ENCODE data around the gene RAB37. TPM values are rescaled to one million over a fixed set of nuclear protein-coding genes. Genes with fewer than 3 reads are reported as not detected.

Gene RAB37
- total RNA-seq, 1 donor from 2014 or later: 2.5 TPM

- H3K4me3 Mint-ChIP-seq (ENCODE audit: unreplicated experiment): no peak overlapping the region
- H3K27me3 Mint-ChIP-seq (ENCODE audit: unreplicated experiment): peaks cover 13% of the 10 kb centered on the region
- H3K9me3 Mint-ChIP-seq (ENCODE audit: unreplicated experiment): no peaks in the 10 kb centered on the region
- no peak for DNase-seq (ENCODE audit: low spot score)
- peaks cover 3% of the 10 kb centered on the region for H3K4me1 Mint-ChIP-seq (ENCODE audit: unreplicated experiment)
- peaks cover 7% of the 10 kb centered on the region for H3K36me3 Mint-ChIP-seq (ENCODE audit: low read depth, unreplicated experiment)
- no peak for TF ChIP-seq CTCF (IDR thresholded peaks at IDR 0.05; ENCODE audit: unreplicated experiment)
- H3K27ac Mint-ChIP-seq (ENCODE audit: unreplicated experiment): no peak overlapping the region
Measured at GRCh38 chr17:74764751-74765286, 27.8 kb downstream of the RAB37 start.

- TF ChIP-seq CTCF (IDR thresholded peaks at IDR 0.05; ENCODE audit: unreplicated experiment): no peak
- Mint-ChIP-seq H3K4me1 (ENCODE audit: unreplicated experiment) (no peaks in the 10 kb centered on the region), H3K27me3 (ENCODE audit: unreplicated experiment) (peaks cover 8% of the 10 kb centered on the region), H3K9me3 (ENCODE audit: unreplicated experiment) (no peaks in the 10 kb centered on the region), H3K27ac (ENCODE audit: unreplicated experiment) (no peak overlapping the region), H3K36me3 (ENCODE audit: low read depth, unreplicated experiment) (peaks cover 10% of the 10 kb centered on the region), H3K4me3 (ENCODE audit: unreplicated experiment) (no peak overlapping the region)
- DNase-seq (ENCODE audit: low spot score): no peak
Measured at GRCh38 chr17:74766413-74766812, 29.4 kb downstream of the RAB37 start.

GRCh38 chr17:74767111-74767516 lies 30.1 kb downstream of the RAB37 start:
- no peaks in the 10 kb centered on the region for H3K9me3 Mint-ChIP-seq (ENCODE audit: unreplicated experiment)

GRCh38 chr17:74768069-74768762 lies 31.2 kb downstream of the RAB37 start:
- peaks cover 8% of the 10 kb centered on the region for H3K27me3 Mint-ChIP-seq (ENCODE audit: unreplicated experiment)
- no peak for TF ChIP-seq CTCF (IDR thresholded peaks at IDR 0.05; ENCODE audit: unreplicated experiment)
- H3K4me1 Mint-ChIP-seq (ENCODE audit: unreplicated experiment): no peaks in the 10 kb centered on the region
- H3K9me3 Mint-ChIP-seq (ENCODE audit: unreplicated experiment): no peaks in the 10 kb centered on the region
- peaks cover 20% of the 10 kb centered on the region for H3K36me3 Mint-ChIP-seq (ENCODE audit: low read depth, unreplicated experiment)
- no peak overlapping the region for H3K27ac Mint-ChIP-seq (ENCODE audit: unreplicated experiment)
- peak overlapping the region; percentile 69 for H3K4me3 Mint-ChIP-seq (ENCODE audit: unreplicated experiment)
- no peak for DNase-seq (ENCODE audit: low spot score)

More at GRCh38 chr17:74767111-74767516, 30.1 kb downstream of the RAB37 start:
- no peak for TF ChIP-seq CTCF (IDR thresholded peaks at IDR 0.05; ENCODE audit: unreplicated experiment)
- no peak for DNase-seq (ENCODE audit: low spot score)
- H3K36me3 Mint-ChIP-seq (ENCODE audit: low read depth, unreplicated experiment): peaks cover 14% of the 10 kb centered on the region
- no peaks in the 10 kb centered on the region for H3K4me1 Mint-ChIP-seq (ENCODE audit: unreplicated experiment)
- H3K27ac Mint-ChIP-seq (ENCODE audit: unreplicated experiment): no peak overlapping the region
- peaks cover 8% of the 10 kb centered on the region for H3K27me3 Mint-ChIP-seq (ENCODE audit: unreplicated experiment)
- H3K4me3 Mint-ChIP-seq (ENCODE audit: unreplicated experiment): no peak overlapping the region

- no peak for TF ChIP-seq CTCF (IDR thresholded peaks at IDR 0.05; ENCODE audit: unreplicated experiment)
- DNase-seq (ENCODE audit: low spot score): no peak
- peaks cover 8% of the 10 kb centered on the region for H3K27me3 Mint-ChIP-seq (ENCODE audit: unreplicated experiment)
- H3K36me3 Mint-ChIP-seq (ENCODE audit: low read depth, unreplicated experiment): peaks cover 20% of the 10 kb centered on the region
- no peaks in the 10 kb centered on the region for H3K9me3 Mint-ChIP-seq (ENCODE audit: unreplicated experiment)
- peaks cover 1% of the 10 kb centered on the region for H3K4me1 Mint-ChIP-seq (ENCODE audit: unreplicated experiment)
- H3K27ac Mint-ChIP-seq (ENCODE audit: unreplicated experiment): no peak overlapping the region
- peak overlapping the region; percentile 69 for H3K4me3 Mint-ChIP-seq (ENCODE audit: unreplicated experiment)
Measured at GRCh38 chr17:74768763-74769114, 31.7 kb downstream of the RAB37 start.
